NCI-H2107 treated with DMSO at 0.1 percent for 48 hours (cell line): ENCODE results near the gene FAHD2A.
"Not testable (repeated sequence)": the region's sequence is repeated elsewhere in the genome, so short reads cannot be mapped to it uniquely, and the experiment has no call there.

Source experiments
- DNase-seq: peaks from one replicate; lab custom pipeline; 2025; ENCODE audit not compliant: unreplicated experiment; lab: John Stamatoyannopoulos, UW

FAHD2A gene

GRCh38 chr2:95433973-95434372 lies 31.5 kb downstream of the FAHD2A start:
- DNase-seq, result not testable (repeated sequence)

GRCh38 chr2:95434507-95435076 lies 32.1 kb downstream of the FAHD2A start:
- DNase-seq, result not testable (repeated sequence)

- not testable (repeated sequence) for DNase-seq
These were observed 32.8 kb downstream of the FAHD2A start for GRCh38 chr2:95435162-95435871.

GRCh38 chr2:95435872-95436209 lies 33.3 kb downstream of the FAHD2A start:
- not testable (repeated sequence) for DNase-seq

- not testable (repeated sequence) for DNase-seq
These were observed 40.1 kb downstream of the FAHD2A start for GRCh38 chr2:95442474-95443099.

GRCh38 chr2:95445317-95445716 lies 42.8 kb downstream of the FAHD2A start:
- not testable (repeated sequence) for DNase-seq

GRCh38 chr2:95463292-95463691 lies 60.8 kb downstream of the FAHD2A start:
- not testable (repeated sequence) for DNase-seq
